Skeletal muscle tissue (tissue), 4 donors: ENCODE results near the gene ZC3H7B. TPM values are rescaled to one million over a fixed set of nuclear protein-coding genes. Genes with fewer than 3 reads are reported as not detected.

Experiments used
- H3K27ac ChIP-seq: one replicate; pipeline ENCODE4 v1.7.0; 2013; ENCODE audit warnings: mild to moderate bottlenecking, low read depth, low read length, inconsistent platforms
- H3K27me3 ChIP-seq, 3 donors: one replicate each; pipeline ENCODE4 v1.7.0; 2013; ENCODE audit warnings: low read length in 3 of 3; ENCODE audit not compliant: control insufficient read depth in 3 of 3, insufficient read depth in 3 of 3
- H3K36me3 ChIP-seq, 3 donors: one replicate each; pipeline ENCODE4 v1.7.0; 2013; ENCODE audit warnings: low read length in 3 of 3; ENCODE audit not compliant: control insufficient read depth in 3 of 3, insufficient read depth in 3 of 3
- H3K4me1 ChIP-seq, 3 donors: one replicate each; pipeline ENCODE4 v1.7.0; 2013; ENCODE audit warnings: low read length in 3 of 3, mild to moderate bottlenecking in 3 of 3; ENCODE audit not compliant: control insufficient read depth in 3 of 3, insufficient read depth in 3 of 3
- H3K4me3 ChIP-seq, 3 donors: one replicate each; pipeline ENCODE4 v1.7.0; 2013; ENCODE audit warnings: low read length in 3 of 3
- H3K9ac ChIP-seq, 3 donors: one replicate each; pipeline ENCODE4 v1.7.0; 2013; ENCODE audit warnings: low read length in 3 of 3, mild to moderate bottlenecking in 3 of 3, moderate library complexity in 2 of 3, low read depth in 1 of 3
- H3K9me3 ChIP-seq, 3 donors: one replicate each; pipeline ENCODE4 v1.7.0; 2013; ENCODE audit warnings: low read length in 3 of 3; ENCODE audit not compliant: control insufficient read depth in 3 of 3
- total RNA-seq: library from RNA; depleted of rRNA; stranded (reverse); fragments of >200 nt; gene quantifications from one replicate; pipeline ENCODE4 v1.2.3, GENCODE V29; 2014
- donor health status: Osteomylitis.

The ZC3H7B gene
- total RNA-seq, 1 donor from 2014 or later: 20.4 TPM

GRCh38 chr22:41302021-41302767 is 869 bp downstream of the ZC3H7B start:
- Histone ChIP-seq H3K9me3 (no peaks in the 10 kb centered on the region), H3K27ac (peak overlapping the region; percentile 79), H3K36me3 (peaks cover 0 to 2% (median 0%) of the 10 kb centered on the region in 3 donors), H3K4me3 (peak overlapping the region; percentile 76 to 77 (median 76)), H3K27me3 (no peaks in the 10 kb centered on the region), H3K9ac (peak overlapping the region; percentile 83 to 96 (median 88)), H3K4me1 (peaks cover 16 to 18% (median 17%) of the 10 kb centered on the region in 3 donors)

GRCh38 chr22:41302811-41303210 is 1.5 kb downstream of the ZC3H7B start:
- H3K4me1 ChIP-seq: peaks cover 22 to 24% (median 23%) of the 10 kb centered on the region in 3 donors
- H3K36me3 ChIP-seq: peaks cover 0 to 5% (median 0%) of the 10 kb centered on the region in 3 donors
- peak overlapping the region; percentile 83 to 96 (median 88) for H3K9ac ChIP-seq
- H3K27ac ChIP-seq: peak overlapping the region; percentile 79
- H3K4me3 ChIP-seq: peak overlapping the region; percentile 33 to 77 (median 76)
- no peaks in the 10 kb centered on the region for H3K9me3 ChIP-seq
- no peaks in the 10 kb centered on the region for H3K27me3 ChIP-seq

- H3K27ac ChIP-seq: no peak overlapping the region
- H3K4me1 ChIP-seq: peaks cover 31 to 39% (median 32%) of the 10 kb centered on the region in 3 donors
- H3K9me3 ChIP-seq: no peaks in the 10 kb centered on the region
- H3K27me3 ChIP-seq: no peaks in the 10 kb centered on the region
- H3K4me3 ChIP-seq: no peak overlapping the region
- peak overlapping the region in 1 of 3 donors; percentile 8 for H3K9ac ChIP-seq
- peaks cover 0 to 8% (median 0%) of the 10 kb centered on the region in 3 donors for H3K36me3 ChIP-seq
These were observed 4.3 kb downstream of the ZC3H7B start for GRCh38 chr22:41305646-41306045.

GRCh38 chr22:41308054-41308453 is 6.7 kb downstream of the ZC3H7B start:
- H3K9ac ChIP-seq: peak overlapping the region in 2 of 3 donors; percentile 16 to 75
- H3K27ac ChIP-seq: peak overlapping the region; percentile 75
- H3K36me3 ChIP-seq: peaks cover 0 to 8% (median 0%) of the 10 kb centered on the region in 3 donors
- no peaks in the 10 kb centered on the region for H3K27me3 ChIP-seq
- peaks cover 21 to 29% (median 24%) of the 10 kb centered on the region in 3 donors for H3K4me1 ChIP-seq
- H3K9me3 ChIP-seq: no peaks in the 10 kb centered on the region
- no peak overlapping the region for H3K4me3 ChIP-seq

GRCh38 chr22:41308544-41308947 is 7.2 kb downstream of the ZC3H7B start:
- Histone ChIP-seq H3K9me3 (no peaks in the 10 kb centered on the region), H3K4me1 (peaks cover 18 to 28% (median 23%) of the 10 kb centered on the region in 3 donors), H3K36me3 (peaks cover 0 to 8% (median 0%) of the 10 kb centered on the region in 3 donors), H3K27me3 (no peaks in the 10 kb centered on the region), H3K9ac (peak overlapping the region in 1 of 3 donors; percentile 75), H3K27ac (peak overlapping the region; percentile 75), H3K4me3 (peak overlapping the region in 2 of 3 donors; percentile 22 to 30)

- Histone ChIP-seq H3K27me3 (no peaks in the 10 kb centered on the region), H3K4me1 (peaks cover 22 to 30% (median 26%) of the 10 kb centered on the region in 3 donors), H3K9ac (peak overlapping the region in 1 of 3 donors; percentile 7), H3K9me3 (no peaks in the 10 kb centered on the region), H3K36me3 (peaks cover 0 to 8% (median 1%) of the 10 kb centered on the region in 3 donors), H3K27ac (no peak overlapping the region), H3K4me3 (no peak overlapping the region)
These were observed 9.0 kb downstream of the ZC3H7B start for GRCh38 chr22:41310336-41310735.

GRCh38 chr22:41311487-41311886 is 10.2 kb downstream of the ZC3H7B start:
- Histone ChIP-seq H3K36me3 (peaks cover 0 to 8% (median 1%) of the 10 kb centered on the region in 3 donors), H3K27me3 (no peaks in the 10 kb centered on the region), H3K9me3 (no peaks in the 10 kb centered on the region), H3K4me3 (no peak overlapping the region), H3K27ac (no peak overlapping the region), H3K9ac (no peak overlapping the region), H3K4me1 (peaks cover 24 to 31% (median 25%) of the 10 kb centered on the region in 3 donors)

- Histone ChIP-seq H3K27ac (no peak overlapping the region), H3K36me3 (peaks cover 0 to 3% (median 1%) of the 10 kb centered on the region in 3 donors), H3K9ac (no peak overlapping the region), H3K4me1 (peaks cover 12% of the 10 kb centered on the region in 3 donors), H3K4me3 (no peak overlapping the region), H3K27me3 (no peaks in the 10 kb centered on the region), H3K9me3 (no peaks in the 10 kb centered on the region)
These were observed 13.5 kb downstream of the ZC3H7B start for GRCh38 chr22:41314821-41315220.

GRCh38 chr22:41315586-41315985 is 14.3 kb downstream of the ZC3H7B start:
- H3K36me3 ChIP-seq: peaks cover 2 to 5% (median 2%) of the 10 kb centered on the region in 3 donors
- peaks cover 10 to 12% (median 12%) of the 10 kb centered on the region in 3 donors for H3K4me1 ChIP-seq
- no peak overlapping the region for H3K27ac ChIP-seq
- no peak overlapping the region for H3K9ac ChIP-seq
- no peaks in the 10 kb centered on the region for H3K27me3 ChIP-seq
- H3K4me3 ChIP-seq: no peak overlapping the region
- H3K9me3 ChIP-seq: no peaks in the 10 kb centered on the region
